Measurements from ENCODE around the gene CD81.

Gene CD81

DNA sequence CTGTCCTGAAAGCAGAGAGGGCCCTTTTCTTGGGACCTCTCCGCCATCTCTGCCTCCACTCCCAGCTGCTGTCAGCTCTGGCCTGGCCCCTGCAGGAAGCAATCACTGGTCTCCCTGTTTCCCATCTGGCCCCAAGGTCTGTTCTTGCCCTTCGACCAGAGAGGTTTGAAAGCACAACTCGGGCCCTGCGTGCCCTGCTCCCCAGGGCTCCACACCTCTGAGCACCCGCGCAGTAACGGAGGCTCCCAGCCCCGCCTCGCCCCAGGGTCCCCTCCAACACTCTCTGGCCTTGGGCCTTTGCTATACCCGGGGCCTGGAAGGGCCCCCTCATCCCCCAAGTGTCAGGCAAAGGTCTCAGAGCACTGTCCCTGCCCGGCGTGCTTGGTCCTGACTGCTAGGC is 7.8 kb upstream of the CD81 start:
- no peak for DNase-seq (ENCODE audit: low read depth)
- no peak overlapping the region for H3K4me3 ChIP-seq (ENCODE audit: low read length)
- TF ChIP-seq, protein P1, sequence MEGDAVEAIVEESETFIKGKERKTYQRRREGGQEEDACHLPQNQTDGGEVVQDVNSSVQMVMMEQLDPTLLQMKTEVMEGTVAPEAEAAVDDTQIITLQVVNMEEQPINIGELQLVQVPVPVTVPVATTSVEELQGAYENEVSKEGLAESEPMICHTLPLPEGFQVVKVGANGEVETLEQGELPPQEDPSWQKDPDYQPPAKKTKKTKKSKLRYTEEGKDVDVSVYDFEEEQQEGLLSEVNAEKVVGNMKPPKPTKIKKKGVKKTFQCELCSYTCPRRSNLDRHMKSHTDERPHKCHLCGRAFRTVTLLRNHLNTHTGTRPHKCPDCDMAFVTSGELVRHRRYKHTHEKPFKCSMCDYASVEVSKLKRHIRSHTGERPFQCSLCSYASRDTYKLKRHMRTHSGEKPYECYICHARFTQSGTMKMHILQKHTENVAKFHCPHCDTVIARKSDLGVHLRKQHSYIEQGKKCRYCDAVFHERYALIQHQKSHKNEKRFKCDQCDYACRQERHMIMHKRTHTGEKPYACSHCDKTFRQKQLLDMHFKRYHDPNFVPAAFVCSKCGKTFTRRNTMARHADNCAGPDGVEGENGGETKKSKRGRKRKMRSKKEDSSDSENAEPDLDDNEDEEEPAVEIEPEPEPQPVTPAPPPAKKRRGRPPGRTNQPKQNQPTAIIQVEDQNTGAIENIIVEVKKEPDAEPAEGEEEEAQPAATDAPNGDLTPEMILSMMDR (conservative IDR thresholded peaks at IDR 0.05; ENCODE audit: low read length) = no peak

DNA sequence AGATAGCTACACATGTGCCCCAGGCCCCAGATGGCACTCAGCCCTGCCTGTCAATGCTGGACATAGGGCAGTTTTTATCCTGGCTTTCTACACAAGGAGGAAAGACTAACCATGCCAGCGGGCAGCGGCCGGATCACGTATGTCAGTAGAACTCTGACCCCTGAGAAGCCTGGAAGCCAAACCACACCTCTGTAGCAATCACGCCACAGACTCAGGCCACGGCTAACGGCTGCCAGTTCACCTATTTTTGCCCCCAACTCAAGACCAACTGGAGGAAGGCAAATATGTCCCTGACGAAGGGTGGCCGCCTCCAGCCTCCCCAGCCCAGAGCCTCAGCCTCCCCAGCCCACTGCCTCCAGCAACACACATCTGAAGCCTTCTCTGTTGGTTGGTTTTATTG is 7.2 kb upstream of the CD81 start:
- no peak for DNase-seq (ENCODE audit: low read depth)
- no peak overlapping the region for H3K4me3 ChIP-seq (ENCODE audit: low read length)
- TF ChIP-seq, protein P1 (conservative IDR thresholded peaks at IDR 0.05; ENCODE audit: low read length) = no peak

GRCh38 chr11:2374456-2375201 is 2.5 kb upstream of the CD81 start:
- no peak overlapping the region for H3K4me3 ChIP-seq (ENCODE audit: low read length)
- TF ChIP-seq, protein P1 (conservative IDR thresholded peaks at IDR 0.05; ENCODE audit: low read length) = no peak
- DNase-seq (ENCODE audit: low read depth) = no peak

GRCh38 chr11:2375341-2375853 is 1.7 kb upstream of the CD81 start:
- DNase-seq (ENCODE audit: low read depth) = no peak
- no peak overlapping the region for H3K4me3 ChIP-seq (ENCODE audit: low read length)
- TF ChIP-seq, protein P1 (conservative IDR thresholded peaks at IDR 0.05; ENCODE audit: low read length) = no peak

DNA sequence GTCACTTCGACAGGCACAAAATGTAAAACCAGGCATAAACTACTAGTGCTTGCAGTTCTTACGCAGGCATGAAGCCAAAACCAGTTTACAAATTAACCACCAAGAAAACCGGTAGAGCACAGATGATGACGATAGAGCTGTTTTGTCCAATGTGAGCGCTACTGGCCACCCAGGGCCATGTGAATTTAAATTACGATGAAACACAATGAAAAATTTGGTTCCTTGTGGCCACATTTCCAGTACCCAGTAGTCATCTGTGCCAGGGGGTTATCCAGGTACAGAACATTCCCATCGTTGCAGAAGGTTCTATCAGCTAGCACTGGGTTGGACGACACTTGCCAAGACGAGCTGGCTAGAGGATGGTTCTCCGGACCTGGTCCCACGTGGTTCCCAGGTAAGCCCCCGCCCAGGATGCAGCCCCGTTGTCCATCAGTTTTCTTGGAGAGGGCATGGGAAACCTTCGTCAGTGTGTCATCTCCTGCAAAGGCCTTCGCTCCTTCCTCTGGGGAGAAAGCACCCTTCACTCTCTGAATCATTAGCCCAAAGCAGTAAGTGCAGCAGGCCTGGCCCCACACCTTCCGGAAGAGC is 1.1 kb upstream of the CD81 start:
- no peak for DNase-seq (ENCODE audit: low read depth)
- no peak overlapping the region for H3K4me3 ChIP-seq (ENCODE audit: low read length)

GRCh38 chr11:2377511-2378443 is 667 bp downstream of the CD81 start:
- TF ChIP-seq, protein P1 (conservative IDR thresholded peaks at IDR 0.05; ENCODE audit: low read length) = no peak
- DNase-seq (ENCODE audit: low read depth) = peak; percentile 48
- H3K4me3 ChIP-seq (ENCODE audit: low read length) = peak overlapping the region; percentile 97

More for the DNA sequence above, 1.1 kb upstream of the CD81 start:
- TF ChIP-seq, protein P1 (conservative IDR thresholded peaks at IDR 0.05; ENCODE audit: low read length) = no peak
